ENCODE data around the gene ARHGEF17.

ARHGEF17 gene

DNA sequence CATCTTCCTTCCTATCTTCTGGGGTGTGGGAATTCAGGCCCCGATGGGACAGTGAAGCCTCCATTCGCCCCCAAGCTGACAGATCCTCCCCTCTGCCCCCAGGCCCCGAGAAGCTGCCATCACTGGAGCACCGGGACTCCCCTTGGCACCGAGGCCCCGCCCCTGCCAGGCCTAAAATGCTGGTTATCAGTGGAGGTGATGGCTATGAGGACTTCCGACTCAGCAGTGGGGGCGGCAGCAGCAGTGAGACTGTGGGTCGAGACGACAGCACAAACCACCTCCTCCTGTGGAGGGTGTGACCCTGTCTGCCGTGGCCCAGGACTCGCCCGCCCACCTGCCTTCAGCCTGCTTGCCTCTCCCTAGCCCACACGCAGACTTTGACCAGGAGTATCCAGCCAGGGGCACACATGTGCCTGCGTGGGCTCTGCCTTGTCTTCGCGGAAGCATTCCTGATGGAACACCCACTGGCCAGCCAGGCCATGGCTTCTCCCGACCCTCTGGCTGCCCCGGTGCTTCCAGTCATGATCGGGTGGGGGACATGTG, 59.5 kb downstream of the ARHGEF17 start:
- no peaks in the 10 kb centered on the region for H3K4me1 ChIP-seq (ENCODE audit: control insufficient read depth, insufficient read depth, low read length)
- H3K27me3 ChIP-seq (ENCODE audit: control insufficient read depth, insufficient read depth, low read length): no peaks in the 10 kb centered on the region
- no peak overlapping the region for H3K4me3 ChIP-seq (ENCODE audit: low read length)
- no peaks in the 10 kb centered on the region for H3K9me3 ChIP-seq (replicated peaks; ENCODE audit: low read length)
- no peak overlapping the region for H3K9ac ChIP-seq (ENCODE audit: low read depth, low read length)
- peaks cover 47% of the 10 kb centered on the region for H3K36me3 ChIP-seq (ENCODE audit: insufficient read depth, low read length)
- H3K4me2 ChIP-seq (ENCODE audit: low read length): no peak overlapping the region

DNA sequence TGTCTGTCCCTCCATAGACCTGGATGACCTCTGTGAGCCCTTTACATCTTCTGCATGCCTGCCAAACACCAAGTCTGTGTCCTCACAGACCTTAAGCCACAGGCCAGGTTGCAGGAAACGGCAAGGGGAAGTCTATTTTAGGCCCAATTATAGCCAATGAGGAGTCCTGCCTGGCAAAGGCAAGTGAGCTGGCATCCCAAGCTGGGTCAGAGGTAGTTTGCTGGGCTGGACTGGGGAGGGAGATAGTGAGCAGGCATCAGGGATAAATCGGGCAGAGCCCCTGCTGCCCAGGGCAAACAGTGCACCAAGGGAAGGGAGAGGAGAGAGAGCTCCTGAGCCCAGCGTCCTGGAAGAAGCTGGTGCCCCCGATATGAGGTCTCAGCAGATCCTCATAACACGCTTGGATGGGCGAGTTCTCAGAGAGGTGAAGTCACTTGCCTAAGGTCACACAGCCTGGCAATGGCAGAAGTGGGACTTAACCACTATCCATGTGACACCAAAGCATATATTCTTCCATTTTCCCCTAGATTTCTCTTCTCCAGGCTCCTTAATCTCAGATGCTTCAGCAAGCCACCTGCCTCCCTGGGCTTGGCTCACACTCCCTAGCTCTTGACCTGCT, 64.4 kb downstream of the ARHGEF17 start:
- Histone ChIP-seq H3K36me3 (ENCODE audit: insufficient read depth, low read length) (peaks cover 12% of the 10 kb centered on the region), H3K4me2 (ENCODE audit: low read length) (no peak overlapping the region), H3K9ac (ENCODE audit: low read depth, low read length) (no peak overlapping the region), H3K4me1 (ENCODE audit: control insufficient read depth, insufficient read depth, low read length) (peaks cover 4% of the 10 kb centered on the region), H3K27me3 (ENCODE audit: control insufficient read depth, insufficient read depth, low read length) (no peaks in the 10 kb centered on the region), H3K9me3 (replicated peaks; ENCODE audit: low read length) (no peaks in the 10 kb centered on the region), H3K4me3 (ENCODE audit: low read length) (no peak overlapping the region)

DNA sequence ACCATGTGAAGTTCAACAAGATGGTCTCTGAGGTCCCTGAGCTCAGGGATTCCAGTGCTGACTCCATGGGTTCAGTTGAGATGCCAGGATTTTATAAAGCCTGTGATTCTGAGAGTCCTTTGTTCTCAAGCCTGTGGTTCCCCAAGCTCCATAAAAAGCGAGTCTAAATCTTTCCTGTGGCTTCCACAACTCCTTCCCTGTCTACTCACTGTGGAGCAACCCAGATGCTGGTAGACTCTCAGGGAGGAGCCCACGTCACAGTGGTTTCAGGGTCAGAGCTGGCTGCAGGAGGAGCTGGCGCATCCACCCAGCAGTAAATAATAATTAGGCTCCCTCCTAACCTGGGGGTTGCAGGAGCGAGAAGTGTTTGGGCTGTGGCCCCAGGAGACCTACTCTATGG, 66.1 kb downstream of the ARHGEF17 start:
- no peak overlapping the region for H3K9ac ChIP-seq (ENCODE audit: low read depth, low read length)
- H3K4me3 ChIP-seq (ENCODE audit: low read length): no peak overlapping the region
- H3K27me3 ChIP-seq (ENCODE audit: control insufficient read depth, insufficient read depth, low read length): no peaks in the 10 kb centered on the region
- H3K4me1 ChIP-seq (ENCODE audit: control insufficient read depth, insufficient read depth, low read length): peaks cover 10% of the 10 kb centered on the region
- H3K36me3 ChIP-seq (ENCODE audit: insufficient read depth, low read length): no peaks in the 10 kb centered on the region
- H3K9me3 ChIP-seq (replicated peaks; ENCODE audit: low read length): no peaks in the 10 kb centered on the region
- H3K4me2 ChIP-seq (ENCODE audit: low read length): no peak overlapping the region

GRCh38 chr11:73375830-73376159, 67.7 kb downstream of the ARHGEF17 start:
- Histone ChIP-seq H3K9me3 (replicated peaks; ENCODE audit: low read length) (no peaks in the 10 kb centered on the region), H3K36me3 (ENCODE audit: insufficient read depth, low read length) (no peaks in the 10 kb centered on the region), H3K4me1 (ENCODE audit: control insufficient read depth, insufficient read depth, low read length) (peaks cover 10% of the 10 kb centered on the region), H3K4me2 (ENCODE audit: low read length) (peak overlapping the region; percentile 59), H3K27me3 (ENCODE audit: control insufficient read depth, insufficient read depth, low read length) (no peaks in the 10 kb centered on the region), H3K4me3 (ENCODE audit: low read length) (no peak overlapping the region), H3K9ac (ENCODE audit: low read depth, low read length) (peak overlapping the region; percentile 54)

DNA sequence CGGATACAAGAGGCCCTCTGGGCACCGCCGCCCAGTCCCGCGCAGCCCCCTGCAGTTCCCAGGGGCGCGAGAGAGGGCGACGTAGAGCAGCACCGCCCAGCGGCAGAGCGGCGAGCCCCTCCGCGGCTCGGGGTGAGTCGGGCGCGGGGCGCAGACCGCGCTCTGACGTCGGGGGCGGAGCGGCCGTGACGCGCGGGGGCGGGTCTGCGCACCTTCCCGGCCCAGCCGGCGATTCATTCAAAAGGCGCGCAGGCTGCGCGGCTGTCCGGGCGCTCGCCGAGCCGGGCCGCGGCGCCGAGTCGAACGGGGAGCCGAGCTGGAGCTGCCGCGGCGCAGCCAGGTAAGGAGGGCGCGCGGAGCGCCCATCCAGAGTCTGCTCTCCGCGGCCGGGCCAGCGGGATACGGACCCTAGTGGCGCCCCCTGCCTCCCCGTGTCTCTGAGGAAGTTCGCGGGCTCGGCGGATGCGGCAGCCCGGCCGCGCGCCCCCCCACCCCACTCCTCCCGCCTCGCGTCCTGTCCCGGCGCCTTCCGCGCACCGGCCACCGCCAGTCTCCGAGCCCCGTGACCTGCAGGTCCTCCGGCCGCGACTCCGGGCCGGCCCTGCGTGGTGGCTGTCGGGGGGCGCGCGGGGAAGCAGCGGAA, 68.2 kb downstream of the ARHGEF17 start, which contains the start of gene RELT:
RELT (plus strand) TSS at position 240 of the 643 bp plus-strand sequence. CDS start 12,738 bp downstream, outside the sequence.
- Histone ChIP-seq H3K9ac (ENCODE audit: low read depth, low read length) (peak within 1 kb of the TSS; percentile 94), H3K4me3 (ENCODE audit: low read length) (peak within 1 kb of the TSS; percentile 85), H3K27me3 (ENCODE audit: control insufficient read depth, insufficient read depth, low read length) (no peaks in the 10 kb centered on the region), H3K4me1 (ENCODE audit: control insufficient read depth, insufficient read depth, low read length) (peaks cover 10% of the 10 kb centered on the region), H3K9me3 (replicated peaks; ENCODE audit: low read length) (no peaks in the 10 kb centered on the region), H3K36me3 (ENCODE audit: insufficient read depth, low read length) (no peaks in the 10 kb centered on the region), H3K4me2 (ENCODE audit: low read length) (peak within 1 kb of the TSS; percentile 89)

DNA sequence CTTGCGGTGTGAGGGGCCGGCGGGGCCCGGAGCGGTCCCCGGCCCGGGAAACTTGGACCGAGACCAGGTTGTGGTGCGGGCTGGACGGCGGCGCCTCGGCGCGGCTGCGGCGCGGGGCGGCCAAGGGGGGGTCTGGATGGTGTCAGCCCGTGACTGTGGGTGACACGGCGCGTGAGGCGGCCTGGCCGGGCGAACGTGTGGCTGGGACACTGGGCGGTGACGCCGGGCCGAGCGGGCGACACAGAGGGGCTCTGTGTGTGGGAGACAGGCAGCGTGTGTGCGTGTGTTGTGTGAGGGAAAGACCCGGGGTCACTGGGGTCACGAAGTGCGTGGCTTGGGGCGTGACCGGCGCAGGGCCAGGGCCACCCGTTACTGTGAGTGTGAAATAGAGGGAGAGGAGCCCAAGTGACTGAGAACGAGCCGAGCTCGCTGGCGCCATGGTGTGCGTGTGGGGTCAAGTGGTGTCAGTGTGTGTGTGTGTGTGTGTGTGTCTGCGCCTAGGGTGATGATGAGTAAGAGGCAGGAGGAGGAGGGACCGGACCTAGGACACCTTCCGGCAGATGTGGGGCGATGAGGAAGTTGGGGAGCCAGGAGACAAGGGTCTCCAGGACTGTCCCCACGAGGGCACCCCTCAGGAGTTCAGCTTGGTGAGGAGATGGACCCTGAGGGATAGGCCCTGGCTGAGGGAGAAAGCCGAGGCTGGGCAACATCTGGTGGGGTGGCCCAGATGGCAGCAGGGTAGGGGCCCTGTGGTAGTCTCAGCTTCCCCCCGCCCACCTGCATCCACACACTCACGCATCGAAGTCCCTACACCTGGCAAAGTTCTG, 68.9 kb downstream of the ARHGEF17 start:
- no peaks in the 10 kb centered on the region for H3K9me3 ChIP-seq (replicated peaks; ENCODE audit: low read length)
- H3K27me3 ChIP-seq (ENCODE audit: control insufficient read depth, insufficient read depth, low read length): no peaks in the 10 kb centered on the region
- H3K4me1 ChIP-seq (ENCODE audit: control insufficient read depth, insufficient read depth, low read length): peaks cover 10% of the 10 kb centered on the region
- peak overlapping the region; percentile 85 for H3K4me3 ChIP-seq (ENCODE audit: low read length)
- H3K36me3 ChIP-seq (ENCODE audit: insufficient read depth, low read length): no peaks in the 10 kb centered on the region
- H3K4me2 ChIP-seq (ENCODE audit: low read length): peak overlapping the region; percentile 89
- H3K9ac ChIP-seq (ENCODE audit: low read depth, low read length): peak overlapping the region; percentile 94

- Histone ChIP-seq H3K4me1 (ENCODE audit: control insufficient read depth, insufficient read depth, low read length) (peaks cover 10% of the 10 kb centered on the region), H3K9me3 (replicated peaks; ENCODE audit: low read length) (no peaks in the 10 kb centered on the region), H3K36me3 (ENCODE audit: insufficient read depth, low read length) (no peaks in the 10 kb centered on the region), H3K9ac (ENCODE audit: low read depth, low read length) (no peak overlapping the region), H3K4me3 (ENCODE audit: low read length) (no peak overlapping the region), H3K4me2 (ENCODE audit: low read length) (no peak overlapping the region), H3K27me3 (ENCODE audit: control insufficient read depth, insufficient read depth, low read length) (no peaks in the 10 kb centered on the region)
Measured at GRCh38 chr11:73379189-73379880, 71.3 kb downstream of the ARHGEF17 start.

DNA sequence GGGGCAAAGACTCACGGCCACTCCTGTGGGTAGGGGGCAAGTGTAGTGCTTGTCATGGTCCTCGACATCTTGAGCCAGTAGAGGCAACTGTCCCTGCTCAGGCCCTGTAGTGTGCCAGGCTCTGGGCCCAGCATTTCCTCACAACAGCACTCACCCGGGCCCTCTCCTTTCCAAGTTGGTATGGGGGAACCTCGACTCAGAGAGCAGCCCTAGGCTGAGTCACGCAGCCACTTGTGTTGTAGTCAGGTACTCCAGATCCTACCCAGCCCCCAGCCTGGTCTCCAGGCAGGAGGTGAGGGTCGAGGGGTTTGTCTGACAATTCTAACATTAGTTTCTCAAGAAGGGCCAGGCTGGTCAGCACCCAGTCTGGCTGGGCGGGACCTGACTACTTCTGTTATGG, 72.3 kb downstream of the ARHGEF17 start:
- Histone ChIP-seq H3K4me3 (ENCODE audit: low read length) (no peak overlapping the region), H3K4me1 (ENCODE audit: control insufficient read depth, insufficient read depth, low read length) (peaks cover 10% of the 10 kb centered on the region), H3K27me3 (ENCODE audit: control insufficient read depth, insufficient read depth, low read length) (no peaks in the 10 kb centered on the region), H3K4me2 (ENCODE audit: low read length) (no peak overlapping the region), H3K36me3 (ENCODE audit: insufficient read depth, low read length) (no peaks in the 10 kb centered on the region), H3K9ac (ENCODE audit: low read depth, low read length) (no peak overlapping the region), H3K9me3 (replicated peaks; ENCODE audit: low read length) (no peaks in the 10 kb centered on the region)

- H3K4me1 ChIP-seq (ENCODE audit: control insufficient read depth, insufficient read depth, low read length): peaks cover 10% of the 10 kb centered on the region
- no peak overlapping the region for H3K4me3 ChIP-seq (ENCODE audit: low read length)
- H3K36me3 ChIP-seq (ENCODE audit: insufficient read depth, low read length): no peaks in the 10 kb centered on the region
Measured at GRCh38 chr11:73380897-73381410, 72.9 kb downstream of the ARHGEF17 start.

DNA sequence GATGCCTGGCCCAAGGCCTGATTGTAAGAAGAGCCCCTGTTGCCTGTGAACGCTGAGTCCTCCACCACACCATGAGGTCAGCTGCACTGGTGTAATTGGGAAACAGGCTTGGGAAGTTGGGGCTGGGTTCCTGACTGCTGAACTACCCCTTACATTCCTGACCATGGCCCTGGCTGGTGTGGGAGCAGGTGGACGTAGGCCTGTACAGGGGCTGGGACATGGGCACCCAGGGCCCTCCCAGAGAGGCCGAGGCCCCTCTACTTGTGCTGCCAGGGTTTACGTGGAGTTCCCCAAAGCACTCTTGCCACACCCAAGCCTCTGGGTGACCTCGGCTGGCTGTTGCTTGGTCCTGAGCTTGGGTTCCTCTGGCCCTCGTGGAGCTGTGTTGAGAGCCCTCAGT, 73.5 kb downstream of the ARHGEF17 start:
- H3K4me1 ChIP-seq (ENCODE audit: control insufficient read depth, insufficient read depth, low read length): peaks cover 10% of the 10 kb centered on the region
- H3K27me3 ChIP-seq (ENCODE audit: control insufficient read depth, insufficient read depth, low read length): no peaks in the 10 kb centered on the region
- H3K36me3 ChIP-seq (ENCODE audit: insufficient read depth, low read length): no peaks in the 10 kb centered on the region
- H3K9me3 ChIP-seq (replicated peaks; ENCODE audit: low read length): no peaks in the 10 kb centered on the region
- H3K9ac ChIP-seq (ENCODE audit: low read depth, low read length): no peak overlapping the region
- H3K4me2 ChIP-seq (ENCODE audit: low read length): no peak overlapping the region
- H3K4me3 ChIP-seq (ENCODE audit: low read length): no peak overlapping the region

More at GRCh38 chr11:73380897-73381410, 72.9 kb downstream of the ARHGEF17 start:
- Histone ChIP-seq H3K27me3 (ENCODE audit: control insufficient read depth, insufficient read depth, low read length) (no peaks in the 10 kb centered on the region), H3K4me2 (ENCODE audit: low read length) (no peak overlapping the region), H3K9me3 (replicated peaks; ENCODE audit: low read length) (no peaks in the 10 kb centered on the region), H3K9ac (ENCODE audit: low read depth, low read length) (no peak overlapping the region)

DNA sequence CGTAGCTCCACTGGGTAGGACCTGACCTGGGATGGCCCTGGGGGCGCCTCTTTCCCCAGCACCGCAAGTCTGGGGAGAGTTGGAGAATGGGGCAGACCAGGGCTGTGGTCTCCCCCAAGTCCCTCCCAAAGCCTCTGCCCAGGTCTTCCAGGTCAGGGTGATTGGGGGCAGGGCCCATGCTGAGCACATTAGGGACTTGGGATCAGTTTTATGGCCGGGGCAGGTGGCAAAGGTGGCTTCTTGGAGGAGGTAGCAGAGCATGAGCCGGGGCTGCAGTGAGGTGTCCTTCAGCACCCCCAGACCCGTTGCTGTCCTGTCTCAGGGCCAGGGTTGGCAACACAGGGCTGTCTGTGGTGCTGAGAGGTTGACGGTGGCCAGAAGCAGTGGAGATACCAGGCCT, 74.1 kb downstream of the ARHGEF17 start:
- peaks cover 11% of the 10 kb centered on the region for H3K4me1 ChIP-seq (ENCODE audit: control insufficient read depth, insufficient read depth, low read length)
- no peak overlapping the region for H3K4me2 ChIP-seq (ENCODE audit: low read length)
- H3K9me3 ChIP-seq (replicated peaks; ENCODE audit: low read length): no peaks in the 10 kb centered on the region
- H3K9ac ChIP-seq (ENCODE audit: low read depth, low read length): no peak overlapping the region
- H3K36me3 ChIP-seq (ENCODE audit: insufficient read depth, low read length): no peaks in the 10 kb centered on the region
- no peaks in the 10 kb centered on the region for H3K27me3 ChIP-seq (ENCODE audit: control insufficient read depth, insufficient read depth, low read length)
- H3K4me3 ChIP-seq (ENCODE audit: low read length): no peak overlapping the region

Measured in skeletal muscle satellite cell (primary cell).